Right lobe of liver (tissue), 4 donors: ENCODE results near the gene TAGLN2.

Experiments used
- POLR2A ChIP-seq: fragments of 450-650 bp; IDR thresholded peaks from one replicate; pipeline ENCODE4 v1.6.1; 2017; ENCODE audit warnings: antibody characterized with exemption, mild to moderate bottlenecking
- TF ChIP-seq, protein P1 (sequence below), 4 donors: fragments of 200-600 bp in 3 of 4; fragments of 450-650 bp in 1 of 4; IDR thresholded peaks; one replicate each; pipeline versions ENCODE4 v1.5.1 to v1.8.0; 2016 to 2022; ENCODE audit warnings: antibody characterized with exemption in 4 of 4, mild to moderate bottlenecking in 2 of 4
- donor health status: DM: no; HTN: no; CAD: no.
- donor health status: DM: no; HTN: no; CAD: no.
- donor health status: DM: no; HTN: yes; CAD: no.

- TF ChIP-seq, protein P1, sequence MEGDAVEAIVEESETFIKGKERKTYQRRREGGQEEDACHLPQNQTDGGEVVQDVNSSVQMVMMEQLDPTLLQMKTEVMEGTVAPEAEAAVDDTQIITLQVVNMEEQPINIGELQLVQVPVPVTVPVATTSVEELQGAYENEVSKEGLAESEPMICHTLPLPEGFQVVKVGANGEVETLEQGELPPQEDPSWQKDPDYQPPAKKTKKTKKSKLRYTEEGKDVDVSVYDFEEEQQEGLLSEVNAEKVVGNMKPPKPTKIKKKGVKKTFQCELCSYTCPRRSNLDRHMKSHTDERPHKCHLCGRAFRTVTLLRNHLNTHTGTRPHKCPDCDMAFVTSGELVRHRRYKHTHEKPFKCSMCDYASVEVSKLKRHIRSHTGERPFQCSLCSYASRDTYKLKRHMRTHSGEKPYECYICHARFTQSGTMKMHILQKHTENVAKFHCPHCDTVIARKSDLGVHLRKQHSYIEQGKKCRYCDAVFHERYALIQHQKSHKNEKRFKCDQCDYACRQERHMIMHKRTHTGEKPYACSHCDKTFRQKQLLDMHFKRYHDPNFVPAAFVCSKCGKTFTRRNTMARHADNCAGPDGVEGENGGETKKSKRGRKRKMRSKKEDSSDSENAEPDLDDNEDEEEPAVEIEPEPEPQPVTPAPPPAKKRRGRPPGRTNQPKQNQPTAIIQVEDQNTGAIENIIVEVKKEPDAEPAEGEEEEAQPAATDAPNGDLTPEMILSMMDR (IDR thresholded peaks at IDR 0.05): no peak
- no peak for TF ChIP-seq POLR2A
These were observed 15.8 kb upstream of the TAGLN2 start for GRCh38 chr1:159941141-159941540.
